Loucy (cell line): ENCODE results near the gene APLP1.

Source experiments
- CTCF ChIP-seq: fragments of 200-600 bp; sonication (generic); conservative IDR thresholded peaks from 2 replicates; pipeline ENCODE4 v1.5.1; 2014; ENCODE audit warnings: mild to moderate bottlenecking, antibody characterized with exemption, low read length
- EZH2phosphoT487 ChIP-seq: fragments of 200-600 bp; IDR thresholded peaks from 2 replicates; pipeline ENCODE4 v1.6.1; 2018; ENCODE audit warnings: antibody characterized with exemption, mild to moderate bottlenecking, moderate library complexity, borderline replicate concordance

- TF ChIP-seq CTCF (no peak), EZH2phosphoT487 (no peak)
Measured at GRCh38 chr19:35872180-35872579, 3.8 kb downstream of the APLP1 start.
